CMK (cell line): ENCODE measurements around the gene OSBP.
"Not testable (repeated sequence)": the region's sequence is repeated elsewhere in the genome, so short reads cannot be mapped to it uniquely, and the experiment has no call there.

Experiments used
- DNase-seq: peaks from one replicate; pipeline ENCODE4 v3.0.0-alpha.2; 2010; ENCODE audit warnings: low read depth

OSBP gene

DNA sequence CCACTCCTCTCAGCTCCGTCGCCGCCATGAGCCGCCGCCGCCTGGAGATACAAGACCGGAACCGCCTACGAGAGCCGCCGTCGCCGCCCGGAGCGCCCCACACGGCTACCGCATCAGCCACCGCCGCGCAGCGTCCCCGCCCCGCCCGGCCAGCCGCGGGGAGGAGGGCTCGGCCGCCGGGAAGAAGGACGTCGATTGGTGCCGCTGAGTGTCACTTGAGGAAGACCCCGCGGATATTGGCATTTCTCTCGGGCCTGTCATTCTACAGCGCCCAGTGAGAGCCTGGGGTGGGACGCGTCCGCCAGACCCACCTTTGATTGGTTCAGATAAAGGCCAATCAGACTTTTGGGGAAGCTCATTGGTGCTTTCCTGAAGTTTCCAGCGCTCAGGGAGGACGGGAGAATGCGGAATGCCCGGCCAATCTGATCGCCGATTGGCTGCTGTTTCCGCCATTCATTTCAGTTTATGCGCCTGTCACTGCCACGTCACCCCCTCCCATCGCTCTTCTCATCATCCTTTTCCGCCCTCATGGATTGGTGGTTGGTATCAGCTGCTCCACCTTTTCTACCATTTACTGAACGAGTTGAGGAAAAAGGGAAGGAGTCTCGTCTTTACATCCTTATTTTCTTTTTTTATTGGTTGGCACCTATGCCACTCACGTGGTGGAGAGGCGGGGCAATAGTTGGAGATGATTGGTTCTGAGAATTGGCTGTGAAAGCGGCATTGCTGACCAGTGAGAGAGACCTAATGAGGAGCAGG lies at the start of gene OSBP:
Gene OSBP (minus strand): TSS at position 138 of the 759 bp plus-strand sequence. CDS start 110 bp downstream, at position 28.
- DNase-seq, result peak; percentile 96

DNA sequence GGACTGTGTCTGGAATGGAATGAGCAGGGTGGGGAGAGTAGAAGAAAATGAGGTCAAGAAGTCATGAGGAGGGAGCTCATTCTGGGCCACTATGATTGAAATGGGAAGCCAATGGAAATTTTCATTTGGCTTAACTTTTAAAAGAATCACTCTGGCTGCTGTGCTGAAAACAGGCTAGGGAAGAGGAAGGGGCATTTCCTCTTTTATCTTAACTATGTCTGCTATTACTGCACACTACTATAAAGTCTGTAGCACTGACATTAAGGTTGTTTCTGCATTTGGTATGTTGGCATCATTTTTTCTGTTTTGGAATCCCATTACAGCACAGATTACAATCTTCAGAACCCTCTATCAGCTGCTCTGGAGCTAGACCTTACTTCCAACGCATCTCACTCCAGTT lies 45.0 kb upstream of the OSBP start:
- DNase-seq, result no peak

GRCh38 chr11:59659981-59660380 lies 44.4 kb upstream of the OSBP start:
- DNase-seq, result no peak

- DNase-seq, result no peak
Observed at GRCh38 chr11:59658036-59658435, 42.5 kb upstream of the OSBP start.

GRCh38 chr11:59654893-59655292 lies 39.3 kb upstream of the OSBP start:
- DNase-seq, result no peak

GRCh38 chr11:59647245-59647980 lies 31.8 kb upstream of the OSBP start:
- DNase-seq, result peak; percentile 56

GRCh38 chr11:59644528-59644927 lies 29.0 kb upstream of the OSBP start:
- no peak for DNase-seq

- no peak for DNase-seq
Observed at GRCh38 chr11:59643390-59643789, 27.8 kb upstream of the OSBP start.

DNA sequence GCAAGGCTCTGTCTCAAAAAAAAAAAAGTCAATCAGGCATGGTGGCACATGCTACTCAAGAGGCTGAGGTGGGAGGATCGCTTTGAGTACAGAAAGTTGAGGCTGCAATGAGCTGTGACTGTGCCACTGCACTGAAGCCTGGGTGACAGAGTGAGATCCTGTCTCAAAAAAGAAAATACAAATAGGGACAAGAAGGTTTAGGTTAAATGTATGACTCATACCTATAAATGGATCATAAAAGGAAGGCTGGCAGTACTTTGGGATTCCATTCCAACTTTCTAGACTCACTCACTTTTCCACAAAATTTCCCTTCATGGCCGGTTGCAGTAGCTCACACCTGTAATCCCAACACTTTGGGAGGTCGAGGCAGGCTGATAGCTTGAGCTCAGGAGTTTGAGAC lies 25.6 kb upstream of the OSBP start:
- no peak for DNase-seq

GRCh38 chr11:59630493-59630892 lies 14.9 kb upstream of the OSBP start:
- no peak for DNase-seq

DNA sequence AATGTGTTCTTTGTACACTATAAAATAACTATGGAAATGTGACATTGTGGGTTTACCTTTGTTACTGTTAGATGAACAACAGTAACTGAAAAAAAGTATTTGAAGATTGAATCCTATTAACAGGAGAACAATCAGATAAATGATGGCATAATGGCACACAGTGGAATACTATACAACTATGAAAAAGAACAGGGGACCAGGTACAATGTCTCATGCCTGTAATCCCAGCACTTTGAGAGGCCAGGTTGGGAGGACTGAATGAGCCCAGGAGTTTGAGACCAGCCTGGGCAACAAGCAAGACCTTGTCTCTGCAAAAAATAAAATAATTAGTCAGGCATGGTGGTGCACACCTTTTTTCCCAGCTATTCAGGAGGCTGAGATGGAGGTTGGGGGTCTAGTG lies 14.4 kb upstream of the OSBP start:
- DNase-seq, result no peak

DNA sequence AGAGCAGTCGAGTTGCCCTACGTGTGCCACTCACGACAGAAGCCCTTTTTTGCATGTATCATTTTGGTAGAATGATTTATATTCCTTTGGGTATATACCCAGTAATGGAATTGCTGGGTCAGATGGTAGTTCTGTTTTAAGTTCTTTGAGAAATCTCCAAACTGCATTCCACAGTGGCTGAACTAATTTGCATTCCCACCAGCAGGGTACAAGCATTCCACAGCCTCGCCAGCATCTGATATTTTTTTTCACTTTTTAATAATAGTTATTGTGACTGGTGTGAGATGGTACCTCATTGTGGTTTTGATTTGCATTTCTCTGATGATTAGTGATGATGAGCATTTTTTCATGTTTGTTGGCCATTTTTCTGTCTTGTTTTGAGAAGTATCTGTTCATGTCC lies 11.4 kb upstream of the OSBP start:
- not testable (repeated sequence) for DNase-seq

- DNase-seq, result no peak
Observed at GRCh38 chr11:59625703-59626102, 10.1 kb upstream of the OSBP start.

- no peak for DNase-seq
Observed at GRCh38 chr11:59617876-59618275, 2.3 kb upstream of the OSBP start.

DNA sequence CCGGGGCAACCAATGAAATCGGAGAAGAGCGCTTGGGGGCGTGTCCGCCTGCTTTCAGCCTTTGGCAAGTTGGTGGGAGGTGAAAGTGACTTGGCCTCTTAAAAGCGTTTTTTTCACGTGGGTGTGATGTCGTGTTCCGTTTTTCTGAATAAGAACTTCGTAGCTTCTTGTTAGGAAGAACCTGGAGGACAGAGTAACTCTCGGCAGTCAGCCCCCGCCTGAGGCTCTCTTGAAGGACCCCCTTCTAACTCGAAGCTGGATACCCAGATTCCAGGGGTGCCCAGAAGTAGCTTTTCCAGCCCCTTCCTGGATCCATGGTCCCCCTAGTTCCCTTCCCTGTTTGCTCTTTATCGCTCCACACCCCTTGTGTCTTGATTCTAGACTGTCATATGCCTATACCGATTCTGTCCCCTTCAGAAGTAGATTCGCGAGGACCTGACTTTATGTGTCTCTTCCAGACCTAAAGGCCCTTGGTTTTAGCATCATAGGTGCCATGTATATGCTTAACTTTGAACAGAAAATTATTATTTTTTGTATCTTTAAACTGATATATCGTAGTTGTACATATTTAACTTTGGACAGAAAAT lies 915 bp upstream of the OSBP start:
- DNase-seq, result no peak

GRCh38 chr11:59615120-59615636 lies 396 bp downstream of the OSBP start:
- no peak for DNase-seq

DNA sequence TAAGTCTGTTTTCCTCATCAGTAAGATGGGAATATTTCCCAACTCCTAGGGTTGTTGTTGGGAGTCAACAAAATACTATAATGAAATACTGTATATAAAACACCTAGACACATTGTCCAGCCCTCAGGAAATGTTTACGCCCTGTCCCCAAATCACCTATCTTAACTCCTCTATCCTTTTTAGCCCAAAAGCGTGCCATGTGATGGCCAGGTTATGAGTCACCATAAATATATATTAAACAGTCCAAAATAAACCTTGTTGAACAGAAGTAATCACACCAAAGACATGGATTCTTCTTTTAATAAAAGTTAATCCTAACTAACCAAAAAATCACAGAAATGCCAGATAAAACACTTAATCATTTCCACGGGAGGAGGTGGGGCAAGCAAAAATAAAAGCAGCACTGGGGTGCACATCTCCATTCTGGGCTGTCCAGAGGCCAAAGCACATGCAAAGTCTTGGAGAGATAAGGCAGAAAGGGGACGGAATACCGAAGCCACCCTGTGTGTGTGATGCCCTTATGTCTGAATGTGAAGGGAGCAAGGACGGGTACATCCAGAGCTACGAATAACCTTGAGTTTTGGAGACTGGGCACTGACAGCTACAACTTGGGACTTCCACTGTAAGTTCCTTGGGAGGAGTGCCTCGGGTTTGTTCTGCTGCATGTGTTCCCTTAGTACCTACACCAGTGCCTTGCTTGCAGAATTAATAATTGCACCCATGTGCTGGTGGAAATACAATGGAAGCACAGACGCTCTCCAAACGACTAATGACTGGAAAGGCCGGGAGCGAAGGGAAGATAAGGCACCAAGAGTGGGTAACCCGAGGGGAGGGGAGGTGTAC lies 1.1 kb downstream of the OSBP start:
- DNase-seq, result no peak

DNA sequence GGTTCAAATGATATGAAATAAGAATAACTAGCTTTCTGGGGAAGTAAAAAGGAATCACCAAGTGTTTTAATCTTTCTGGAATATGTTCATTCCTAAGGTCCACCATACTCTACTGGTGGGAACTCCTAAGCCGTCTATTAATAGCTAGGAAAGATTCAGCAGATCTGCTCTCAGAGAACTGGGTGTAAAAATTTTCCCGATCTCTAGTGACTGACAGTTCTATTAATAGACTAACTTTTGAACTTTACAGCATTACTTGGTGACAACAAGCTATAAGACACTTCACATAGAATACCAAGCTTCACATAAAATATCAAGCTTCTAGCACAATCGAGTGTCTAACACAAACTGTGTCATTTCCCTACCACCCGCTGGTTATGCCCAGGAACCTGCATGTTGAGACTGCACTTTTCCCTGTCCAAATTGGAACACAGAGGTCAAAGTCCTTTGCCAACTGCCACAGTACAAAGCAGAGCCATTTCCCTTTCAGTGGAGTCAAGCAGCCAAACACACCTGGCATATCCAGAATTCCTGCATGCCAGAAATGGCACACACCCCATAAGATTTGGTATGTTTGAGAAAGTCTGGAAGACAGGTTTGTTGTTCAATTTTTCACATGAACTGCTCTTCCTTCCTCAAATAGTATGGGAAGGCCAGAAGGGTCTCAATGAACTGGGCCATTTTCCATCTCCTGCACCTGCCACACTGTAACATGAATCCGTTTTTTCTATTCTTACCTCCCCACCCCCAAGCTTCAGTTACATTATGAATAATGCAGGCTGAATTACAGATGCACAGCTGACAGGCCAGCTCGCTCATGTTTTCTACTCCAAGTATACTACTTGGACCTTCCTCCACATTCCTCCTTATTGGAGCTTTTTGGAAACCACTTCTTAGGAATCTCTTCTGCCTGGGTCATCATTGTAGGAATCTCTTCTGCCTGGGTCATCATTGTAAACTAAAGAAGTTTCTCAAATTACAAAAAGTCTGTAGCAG lies 3.7 kb downstream of the OSBP start:
- no peak for DNase-seq

DNA sequence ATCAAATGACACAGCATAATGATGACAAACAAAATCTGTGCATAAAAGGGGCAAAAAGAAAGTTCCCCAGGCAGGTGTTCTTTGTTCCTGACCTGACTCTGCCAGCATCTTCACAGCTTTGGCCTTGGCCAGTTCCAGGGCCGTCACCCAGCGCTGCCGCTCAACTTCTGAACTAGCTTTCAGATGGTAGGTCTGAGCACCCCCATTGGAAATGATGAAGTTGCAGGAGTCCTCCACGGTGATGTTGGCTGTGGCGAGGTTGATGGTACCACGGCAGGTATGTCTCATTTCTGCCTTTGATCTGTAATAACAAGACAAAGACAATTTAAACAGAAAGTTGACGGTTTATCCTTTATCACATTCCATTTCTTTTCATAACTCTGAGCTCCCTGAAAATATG lies 5.3 kb downstream of the OSBP start:
- no peak for DNase-seq

DNA sequence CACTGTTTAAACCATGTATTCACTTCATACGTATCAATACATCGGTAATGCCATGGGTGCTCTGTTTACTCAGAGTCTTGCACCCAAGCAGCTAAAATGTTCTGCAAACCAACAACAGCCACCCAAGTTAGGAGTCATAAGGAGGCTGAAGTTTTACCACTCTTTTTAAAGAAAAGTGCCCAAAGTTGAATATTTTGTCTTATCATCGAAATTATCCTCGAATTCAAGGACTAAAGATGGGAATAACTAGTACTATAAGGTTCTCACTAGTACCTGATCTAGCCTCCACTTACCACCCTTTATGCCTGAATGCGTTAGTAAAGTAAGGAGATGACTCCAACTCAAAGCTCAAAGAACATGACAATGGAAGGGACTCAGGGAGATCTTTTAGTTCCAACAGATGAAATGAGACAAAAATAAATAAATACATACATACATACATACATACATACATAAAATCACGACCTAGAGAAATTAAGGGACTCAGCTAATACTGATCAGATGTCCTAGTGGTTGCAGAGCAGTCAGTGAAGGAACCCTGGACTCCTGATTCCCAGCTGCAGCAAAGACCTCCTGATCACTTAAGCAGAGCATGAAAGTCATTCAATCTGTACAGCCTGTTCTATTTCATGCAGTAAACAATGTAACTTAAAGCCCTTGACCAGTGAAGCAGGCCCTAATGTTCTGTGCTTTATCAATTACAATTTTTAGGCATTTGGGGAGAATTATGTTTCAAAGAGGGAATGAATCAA lies 7.7 kb downstream of the OSBP start:
- no peak for DNase-seq
